OCI-LY7 (cell line): ENCODE measurements around the gene CNTNAP5.

ENCODE experiments used
- CTCF ChIP-seq: fragments of 200-600 bp; sonication (generic); conservative IDR thresholded peaks from 2 replicates; pipeline ENCODE4 v1.5.1; 2014; ENCODE audit warnings: mild to moderate bottlenecking, antibody characterized with exemption, low read length, moderate library complexity, mixed read lengths
- EZH2phosphoT487 ChIP-seq: fragments of 200-600 bp; sonication (generic); IDR thresholded peaks from 2 replicates; pipeline ENCODE4 v1.6.1; 2018; ENCODE audit warnings: low read depth, borderline replicate concordance, mild to moderate bottlenecking, mixed run types, antibody characterized with exemption, low read length, moderate library complexity, mixed read lengths

- no peak for TF ChIP-seq CTCF
- TF ChIP-seq EZH2phosphoT487, result no peak
Measured at GRCh38 chr2:124489686-124490085, 464.6 kb downstream of the CNTNAP5 start.
